IPS-15b (cell line): ENCODE measurements around the gene C12orf76.
"Not testable (repeated sequence)": the region's sequence is repeated elsewhere in the genome, so short reads cannot be mapped to it uniquely, and the experiment has no call there.

Experiments used
- H3K27me3 ChIP-seq: one replicate; pipeline ENCODE4 v1.6.1; 2013; ENCODE audit warnings: low read length; ENCODE audit not compliant: control insufficient read depth, insufficient read depth
- H3K36me3 ChIP-seq: one replicate; pipeline ENCODE4 v1.6.1; 2013; ENCODE audit warnings: low read length; ENCODE audit not compliant: control insufficient read depth, insufficient read depth
- H3K4me1 ChIP-seq: one replicate; pipeline ENCODE4 v1.6.1; 2013; ENCODE audit warnings: mild to moderate bottlenecking, low read length; ENCODE audit not compliant: control insufficient read depth, insufficient read depth
- H3K4me3 ChIP-seq: one replicate; pipeline ENCODE4 v1.5.1; 2013; ENCODE audit warnings: low read depth, low read length
- H3K9ac ChIP-seq: one replicate; pipeline ENCODE4 v1.6.1; 2013; ENCODE audit warnings: low read depth, mild to moderate bottlenecking, low read length
- H3K9me3 ChIP-seq: one replicate; pipeline ENCODE4 v1.6.1; 2013; ENCODE audit warnings: mild to moderate bottlenecking, low read length; ENCODE audit not compliant: control insufficient read depth, insufficient read depth

C12orf76 gene

DNA sequence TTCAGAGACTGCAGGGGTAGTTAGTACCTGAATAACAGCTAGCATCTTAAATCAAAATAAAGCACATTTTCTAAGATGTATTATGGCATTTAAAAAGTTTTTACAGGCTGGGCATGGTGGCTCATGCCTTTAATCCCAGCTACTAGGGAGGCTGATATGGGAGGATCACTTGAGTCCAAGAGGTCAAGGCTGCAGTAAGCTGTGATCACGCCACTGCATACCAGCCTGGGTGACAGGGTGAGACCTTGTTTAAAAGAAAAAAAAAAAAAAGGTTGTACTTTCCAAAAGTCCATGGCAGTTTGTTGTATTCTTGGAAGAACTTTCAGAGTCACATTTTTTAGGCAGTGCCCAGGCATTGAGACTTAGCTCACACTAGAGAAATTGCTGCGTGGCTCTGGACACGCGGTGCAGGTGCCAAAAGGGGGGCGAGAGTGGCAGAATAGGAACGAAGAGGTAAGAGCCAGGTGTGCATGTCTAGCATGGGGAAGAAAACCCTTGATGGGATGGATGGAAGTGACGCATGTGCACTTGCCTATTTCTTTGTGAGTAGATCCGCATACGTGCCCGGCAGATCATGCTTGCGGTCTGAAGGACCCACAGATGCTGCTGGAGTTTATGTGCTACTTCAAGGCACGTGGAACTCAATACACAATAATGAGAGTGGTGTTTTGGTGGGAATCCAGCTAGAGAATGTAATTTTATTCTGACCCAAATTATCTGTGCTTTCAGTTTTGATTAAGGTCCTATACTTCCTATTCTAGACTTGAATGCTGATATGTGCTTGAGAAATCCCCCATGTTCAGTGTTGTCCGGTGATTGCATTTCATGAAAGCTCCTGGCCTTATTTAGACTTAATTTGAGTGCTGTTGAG is 37.2 kb downstream of the C12orf76 start:
- peaks cover 5% of the 10 kb centered on the region for H3K36me3 ChIP-seq
- H3K4me1 ChIP-seq = no peaks in the 10 kb centered on the region
- H3K9me3 ChIP-seq = no peaks in the 10 kb centered on the region
- H3K4me3 ChIP-seq = no peak overlapping the region
- no peaks in the 10 kb centered on the region for H3K27me3 ChIP-seq
- no peak overlapping the region for H3K9ac ChIP-seq

DNA sequence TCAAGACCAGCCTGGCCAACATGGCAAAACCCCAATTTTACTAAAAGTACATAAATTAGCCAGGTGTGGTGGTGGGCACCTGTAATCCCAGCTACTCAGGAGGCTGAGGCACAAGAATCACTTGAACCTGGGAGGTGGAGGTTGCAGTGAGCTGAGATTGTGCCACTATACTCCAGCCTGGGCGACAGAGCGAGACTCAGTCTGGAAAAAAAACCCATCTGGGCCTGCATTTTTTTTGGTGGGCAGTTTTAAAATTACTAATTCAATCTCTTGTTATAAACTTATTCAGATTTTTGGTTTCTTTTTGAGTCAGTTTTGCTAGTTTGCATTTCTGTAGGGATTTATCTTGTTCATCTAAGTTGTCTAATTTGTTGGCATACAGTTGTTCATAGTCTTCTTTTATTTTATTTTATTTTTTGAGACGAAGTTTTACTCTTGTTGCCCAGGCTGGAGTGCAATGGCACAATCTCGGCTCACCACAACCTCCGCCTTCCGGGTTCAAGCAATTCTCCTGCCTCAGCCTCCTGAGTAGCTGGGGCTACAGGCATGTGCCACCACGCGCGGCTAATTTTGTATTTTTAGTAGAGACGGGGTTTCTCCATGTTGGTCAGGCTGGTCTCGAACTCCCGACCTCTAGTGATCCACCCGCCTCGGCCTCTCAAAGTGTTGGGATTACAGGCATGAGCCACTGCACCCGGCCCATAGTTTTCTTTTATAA is 39.5 kb downstream of the C12orf76 start:
- not testable (repeated sequence) for H3K36me3 ChIP-seq, H3K4me3 ChIP-seq, H3K27me3 ChIP-seq, H3K9ac ChIP-seq, H3K9me3 ChIP-seq, H3K4me1 ChIP-seq

DNA sequence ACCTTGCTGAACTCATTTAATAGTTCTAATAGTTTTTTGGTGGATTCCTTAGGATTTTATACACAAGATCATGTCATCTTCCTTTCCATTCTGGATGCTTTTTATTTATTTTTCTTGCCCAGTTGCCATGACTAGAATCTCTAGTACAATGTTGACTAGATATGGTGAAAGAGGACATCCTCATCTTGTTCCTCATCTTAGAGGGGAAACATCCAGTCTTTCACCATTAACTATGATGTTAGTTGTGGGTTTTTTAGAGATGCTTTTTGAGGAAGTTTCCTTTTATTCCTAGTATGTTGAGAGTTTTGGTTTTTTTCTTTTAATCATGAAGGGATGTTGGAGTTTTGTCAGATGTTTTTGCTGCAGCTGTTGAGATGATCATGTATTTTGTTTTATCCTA is 40.4 kb downstream of the C12orf76 start:
- Histone ChIP-seq H3K4me3 (no peak overlapping the region), H3K36me3 (peaks cover 2% of the 10 kb centered on the region), H3K9me3 (no peaks in the 10 kb centered on the region), H3K27me3 (no peaks in the 10 kb centered on the region), H3K4me1 (no peaks in the 10 kb centered on the region), H3K9ac (no peak overlapping the region)

DNA sequence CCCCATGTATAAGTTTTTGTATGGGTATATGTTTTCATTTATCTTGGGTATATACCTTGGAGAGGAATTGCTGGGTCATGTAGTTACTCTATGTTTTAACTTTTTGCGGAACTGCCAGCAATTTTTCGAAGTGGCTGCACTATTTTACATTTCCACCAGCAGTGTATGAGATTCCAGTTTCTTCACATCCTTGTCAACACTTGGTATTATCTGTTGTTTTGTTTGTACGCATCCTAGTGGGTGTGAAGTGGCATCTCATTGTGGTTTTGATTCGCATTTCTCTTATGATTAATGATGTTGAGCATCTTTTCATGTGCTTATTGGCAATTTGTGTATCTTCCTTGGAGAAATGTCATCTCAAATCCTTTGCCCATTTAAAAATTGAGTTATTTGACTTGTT is 42.2 kb downstream of the C12orf76 start:
- Histone ChIP-seq H3K27me3 (peaks cover under 1% of the 10 kb centered on the region), H3K9me3 (no peaks in the 10 kb centered on the region), H3K9ac (no peak overlapping the region), H3K36me3 (no peaks in the 10 kb centered on the region), H3K4me1 (no peaks in the 10 kb centered on the region), H3K4me3 (no peak overlapping the region)

DNA sequence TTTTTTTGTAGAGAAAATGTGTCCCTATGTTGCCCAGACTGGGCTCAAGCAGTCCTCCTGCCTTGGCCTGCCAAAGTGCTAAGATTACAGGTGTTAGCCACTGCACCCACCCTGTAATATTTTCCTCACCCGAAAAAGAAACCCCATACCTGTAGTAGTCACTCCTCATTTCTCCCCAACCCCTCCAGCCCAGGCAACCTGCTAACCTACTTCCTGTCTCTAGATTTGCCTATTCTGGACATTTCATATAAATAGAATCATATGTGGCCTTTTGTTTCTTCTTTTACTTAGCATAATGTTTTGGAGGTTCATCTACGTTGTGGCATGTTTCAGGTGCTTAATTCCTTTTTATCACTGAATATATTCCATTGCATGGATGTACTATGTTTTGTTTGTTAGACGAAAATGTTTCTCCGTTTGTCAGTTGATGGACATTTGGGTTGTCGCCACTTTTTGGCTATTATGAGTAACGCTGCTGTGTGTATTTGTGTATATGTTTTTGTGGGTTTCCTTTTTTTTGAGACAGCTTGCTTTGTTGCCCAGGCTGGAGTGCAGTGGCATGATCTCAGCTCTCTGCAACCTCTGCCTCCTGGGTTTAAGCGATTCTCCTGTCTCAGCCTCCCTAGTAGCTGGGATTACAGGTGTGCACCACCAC is 42.9 kb downstream of the C12orf76 start:
- H3K9ac ChIP-seq = no peak overlapping the region
- H3K4me3 ChIP-seq = no peak overlapping the region
- no peaks in the 10 kb centered on the region for H3K36me3 ChIP-seq
- peaks cover 4% of the 10 kb centered on the region for H3K27me3 ChIP-seq
- no peaks in the 10 kb centered on the region for H3K9me3 ChIP-seq
- H3K4me1 ChIP-seq = no peaks in the 10 kb centered on the region

DNA sequence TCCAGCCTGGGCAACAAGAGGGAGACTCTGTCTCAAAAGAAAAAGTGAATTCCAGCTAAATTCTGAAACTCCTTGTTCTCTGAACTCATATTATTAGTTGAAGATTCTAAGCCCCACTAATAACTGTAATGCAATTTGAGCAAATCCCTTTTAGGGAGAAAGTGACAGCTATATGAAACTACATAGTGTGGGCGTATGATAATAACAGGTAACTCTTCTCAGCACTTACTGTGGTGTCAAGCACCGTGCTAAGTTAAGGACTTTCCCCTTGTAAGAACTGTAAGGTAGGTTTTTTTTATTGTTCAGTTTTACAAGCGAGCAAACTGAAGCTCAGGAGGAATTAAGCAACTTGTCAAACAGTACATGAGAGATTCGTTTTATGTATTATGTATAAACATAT is 43.7 kb downstream of the C12orf76 start:
- Histone ChIP-seq H3K36me3 (no peaks in the 10 kb centered on the region), H3K27me3 (peaks cover 11% of the 10 kb centered on the region), H3K9ac (no peak overlapping the region), H3K9me3 (no peaks in the 10 kb centered on the region), H3K4me1 (peaks cover 4% of the 10 kb centered on the region), H3K4me3 (no peak overlapping the region)

DNA sequence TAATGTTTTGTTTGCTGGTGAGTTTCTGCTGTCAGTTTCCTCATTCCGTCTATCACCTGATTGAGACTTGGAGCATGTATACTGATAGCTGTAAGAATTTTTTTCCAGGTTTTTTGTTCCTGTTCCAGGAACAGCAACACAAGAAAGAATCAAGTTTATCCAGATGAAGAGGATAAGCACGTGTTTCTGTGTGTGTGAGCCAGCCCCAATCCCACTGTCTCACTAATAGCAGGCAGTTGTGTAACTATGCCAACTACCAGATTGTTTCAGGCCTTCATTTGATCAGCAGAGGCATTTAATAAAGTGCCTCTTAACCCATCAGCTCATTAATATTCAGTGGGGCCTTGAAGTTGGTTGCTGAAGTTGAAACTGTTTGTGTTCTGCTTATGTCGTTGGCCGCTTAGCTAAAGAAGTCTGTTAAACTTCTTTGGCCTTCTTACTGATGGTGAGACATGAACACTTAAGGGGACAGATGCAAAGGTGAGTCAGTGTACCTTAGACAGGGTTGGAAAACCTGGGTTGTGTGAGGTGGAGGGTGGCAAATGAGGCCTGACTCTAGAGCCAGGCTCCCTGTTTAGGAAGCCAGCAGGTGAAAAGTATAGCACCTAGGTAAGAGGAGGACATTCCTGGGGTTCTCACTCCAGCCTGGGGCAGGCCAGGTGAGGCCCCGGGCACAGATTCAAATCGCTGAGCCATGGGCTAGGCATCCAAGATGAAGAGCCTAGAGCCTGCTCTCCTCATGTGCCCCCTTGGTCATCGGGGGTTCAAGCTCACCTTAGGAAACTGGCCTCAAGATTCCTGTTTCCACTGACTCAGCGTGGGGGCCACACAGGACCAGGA is 45.4 kb downstream of the C12orf76 start:
- Histone ChIP-seq H3K9ac (no peak overlapping the region), H3K4me1 (peaks cover 4% of the 10 kb centered on the region), H3K4me3 (no peak overlapping the region), H3K9me3 (no peaks in the 10 kb centered on the region), H3K27me3 (peaks cover 11% of the 10 kb centered on the region), H3K36me3 (no peaks in the 10 kb centered on the region)

DNA sequence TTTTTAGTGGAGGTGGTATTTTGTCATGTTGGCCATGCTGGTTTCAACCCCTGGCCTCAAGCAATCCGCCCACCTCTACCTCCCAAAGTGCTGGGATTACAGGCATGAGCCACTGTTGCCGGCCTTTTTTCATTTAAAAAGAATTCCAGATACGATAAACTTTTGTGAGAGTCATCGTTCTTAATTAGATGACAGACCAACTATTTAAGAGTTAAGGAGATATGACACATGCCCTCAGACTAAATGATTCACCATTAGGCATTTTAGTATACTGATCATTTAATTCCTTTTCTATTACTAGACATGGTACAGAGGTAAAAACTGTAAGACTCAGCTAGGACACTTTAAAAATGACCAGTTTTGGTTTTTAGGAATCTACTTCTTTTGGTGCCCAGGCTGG is 46.7 kb downstream of the C12orf76 start:
- H3K9me3 ChIP-seq = no peaks in the 10 kb centered on the region
- no peak overlapping the region for H3K9ac ChIP-seq
- peaks cover 4% of the 10 kb centered on the region for H3K4me1 ChIP-seq
- H3K27me3 ChIP-seq = peaks cover 11% of the 10 kb centered on the region
- no peak overlapping the region for H3K4me3 ChIP-seq
- H3K36me3 ChIP-seq = no peaks in the 10 kb centered on the region

DNA sequence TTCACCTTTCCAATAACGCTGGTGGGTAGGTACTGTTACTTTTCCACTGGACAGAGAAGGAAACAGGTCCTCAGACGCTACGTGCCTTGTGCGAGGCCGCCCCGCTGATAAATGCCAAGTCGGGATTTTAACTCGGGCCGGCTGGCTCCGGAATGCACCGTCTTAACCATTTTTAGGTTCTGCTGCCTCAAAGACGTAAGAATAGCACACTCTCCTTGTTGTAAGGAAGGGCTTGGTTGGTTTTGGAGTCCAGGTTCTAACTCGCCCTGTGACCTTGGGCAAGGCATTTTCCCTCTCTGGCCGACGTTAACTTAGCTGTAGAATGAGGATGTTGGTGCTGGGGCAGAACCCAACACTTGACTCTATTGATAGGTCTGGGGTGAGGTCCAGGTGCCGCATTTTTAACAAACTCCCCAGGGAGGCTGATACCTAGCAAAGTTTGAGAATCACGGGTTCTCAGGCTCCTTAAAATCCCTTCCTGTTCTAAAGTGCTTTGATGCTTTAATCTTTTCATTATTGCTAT is 48.3 kb downstream of the C12orf76 start:
- peaks cover 11% of the 10 kb centered on the region for H3K27me3 ChIP-seq
- no peak overlapping the region for H3K9ac ChIP-seq
- peaks cover 4% of the 10 kb centered on the region for H3K4me1 ChIP-seq
- H3K9me3 ChIP-seq = no peaks in the 10 kb centered on the region
- H3K4me3 ChIP-seq = peak overlapping the region; percentile 91
- no peaks in the 10 kb centered on the region for H3K36me3 ChIP-seq

DNA sequence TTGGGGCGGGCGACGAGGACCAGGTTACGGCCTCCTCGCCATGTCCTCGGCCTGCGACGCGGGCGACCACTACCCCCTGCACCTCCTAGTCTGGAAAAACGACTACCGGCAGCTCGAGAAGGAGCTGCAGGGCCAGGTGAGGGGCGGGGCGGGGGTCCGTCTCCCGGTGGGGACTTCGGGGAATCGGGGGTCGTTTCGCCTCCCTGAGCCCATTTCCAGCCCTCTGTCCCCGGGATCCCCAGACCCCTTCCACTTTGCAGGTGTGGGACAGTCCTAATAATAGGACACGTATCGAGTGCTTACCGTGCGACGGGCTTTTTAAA is 48.7 kb downstream of the C12orf76 start:
- Histone ChIP-seq H3K27me3 (peaks cover 11% of the 10 kb centered on the region), H3K9me3 (no peaks in the 10 kb centered on the region), H3K9ac (no peak overlapping the region), H3K4me1 (peaks cover 4% of the 10 kb centered on the region), H3K36me3 (no peaks in the 10 kb centered on the region), H3K4me3 (peak overlapping the region; percentile 91)
